HepG2 (cell line): ENCODE results near the gene PDYN.

Source experiments
- ETV6 ChIP-seq: sonication (generic); formaldehyde crosslinking; conservative IDR thresholded peaks from 2 replicates; pipeline ENCODE4 v1.4.0; 2020; ENCODE audit warnings: missing genetic modification reagents
- FOXJ3 ChIP-seq: sonication (generic); formaldehyde crosslinking; IDR thresholded peaks from 2 replicates; pipeline ENCODE4 v1.4.0; 2020; ENCODE audit warnings: missing genetic modification reagents, mild to moderate bottlenecking, borderline replicate concordance
- GABPA ChIP-seq, 2 experiments: IDR thresholded peaks; 2 replicates each; pipeline ENCODE4 v1.6.1; 2011 to 2016; ENCODE audit warnings: low read depth in 2 of 2, low read length in 1 of 2, missing biosample characterization in 1 of 2, missing genetic modification characterization in 1 of 2
- HIVEP1 ChIP-seq: sonication (generic); formaldehyde crosslinking; IDR thresholded peaks from 2 replicates; pipeline ENCODE4 v1.4.0; 2020; ENCODE audit warnings: mild to moderate bottlenecking, missing genetic modification reagents
- TCF7L2 ChIP-seq: IDR thresholded peaks from 2 replicates; pipeline ENCODE4 v1.6.1; 2011; ENCODE audit warnings: mild to moderate bottlenecking, low read depth, low read length, moderate library complexity
- ZNF558 ChIP-seq: sonication (generic); formaldehyde crosslinking; IDR thresholded peaks from 2 replicates; pipeline ENCODE4 v1.9.0; 2022; ENCODE audit warnings: mild to moderate bottlenecking, missing genetic modification reagents, borderline replicate concordance
- TF ChIP-seq, protein P1 (sequence below): sonication (generic); formaldehyde crosslinking; conservative IDR thresholded peaks from 2 replicates; pipeline ENCODE4 v1.4.0; 2020; ENCODE audit warnings: missing genetic modification reagents
- TF ChIP-seq, protein P2 (sequence below): sonication (generic); IDR thresholded peaks from 2 replicates; pipeline ENCODE4 v1.6.1; 2016; ENCODE audit warnings: low read depth, borderline replicate concordance

DNA sequence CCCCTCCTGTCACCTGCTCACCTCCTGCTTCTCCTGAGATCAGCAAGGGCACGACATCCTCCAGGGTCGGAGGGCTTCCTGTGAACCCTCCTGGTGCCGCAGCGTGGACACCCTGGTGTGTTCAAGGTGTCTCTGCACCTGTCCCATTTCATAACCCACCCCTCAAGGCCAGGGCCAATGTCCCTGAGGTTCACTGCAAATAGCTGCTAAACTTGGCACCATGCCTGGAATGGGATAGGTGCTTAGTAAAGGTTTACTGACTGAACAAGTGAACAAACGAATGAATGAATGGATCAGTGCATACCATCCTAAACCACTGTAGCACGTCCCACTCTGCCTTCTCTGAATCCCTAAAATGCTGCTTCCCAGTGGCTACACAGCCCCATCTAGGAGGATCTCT is 63.7 kb downstream of the PDYN start:
- TF ChIP-seq, protein P1, sequence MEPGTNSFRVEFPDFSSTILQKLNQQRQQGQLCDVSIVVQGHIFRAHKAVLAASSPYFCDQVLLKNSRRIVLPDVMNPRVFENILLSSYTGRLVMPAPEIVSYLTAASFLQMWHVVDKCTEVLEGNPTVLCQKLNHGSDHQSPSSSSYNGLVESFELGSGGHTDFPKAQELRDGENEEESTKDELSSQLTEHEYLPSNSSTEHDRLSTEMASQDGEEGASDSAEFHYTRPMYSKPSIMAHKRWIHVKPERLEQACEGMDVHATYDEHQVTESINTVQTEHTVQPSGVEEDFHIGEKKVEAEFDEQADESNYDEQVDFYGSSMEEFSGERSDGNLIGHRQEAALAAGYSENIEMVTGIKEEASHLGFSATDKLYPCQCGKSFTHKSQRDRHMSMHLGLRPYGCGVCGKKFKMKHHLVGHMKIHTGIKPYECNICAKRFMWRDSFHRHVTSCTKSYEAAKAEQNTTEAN (CRISPR knock-in tag): no peak
- no peak for TF ChIP-seq TCF7L2
- TF ChIP-seq FOXJ3 (CRISPR knock-in tag): no peak
- TF ChIP-seq, protein P2, sequence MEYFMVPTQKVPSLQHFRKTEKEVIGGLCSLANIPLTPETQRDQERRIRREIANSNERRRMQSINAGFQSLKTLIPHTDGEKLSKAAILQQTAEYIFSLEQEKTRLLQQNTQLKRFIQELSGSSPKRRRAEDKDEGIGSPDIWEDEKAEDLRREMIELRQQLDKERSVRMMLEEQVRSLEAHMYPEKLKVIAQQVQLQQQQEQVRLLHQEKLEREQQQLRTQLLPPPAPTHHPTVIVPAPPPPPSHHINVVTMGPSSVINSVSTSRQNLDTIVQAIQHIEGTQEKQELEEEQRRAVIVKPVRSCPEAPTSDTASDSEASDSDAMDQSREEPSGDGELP: no peak
- no peak for TF ChIP-seq GABPA (IDR thresholded peaks at IDR 0.05; ENCODE audit: low read depth, low read length)
- no peak for TF ChIP-seq GABPA (CRISPR knock-in tag; IDR thresholded peaks at IDR 0.05; ENCODE audit: low read depth)
- no peak for TF ChIP-seq HIVEP1 (CRISPR knock-in tag)
- TF ChIP-seq ZNF558 (CRISPR knock-in tag): no peak
- TF ChIP-seq ETV6 (CRISPR knock-in tag): no peak
